IPS DF 4.7 (cell line): ENCODE measurements around the gene TNRC6C.
"Not testable (repeated sequence)": the region's sequence is repeated elsewhere in the genome, so short reads cannot be mapped to it uniquely, and the experiment has no call there.

Experiments
- DNase-seq: peaks from one replicate; pipeline ENCODE4 v3.0.0-alpha.2; 2013; ENCODE audit warnings: low spot score; ENCODE audit errors: extremely low read depth

Gene TNRC6C

DNA sequence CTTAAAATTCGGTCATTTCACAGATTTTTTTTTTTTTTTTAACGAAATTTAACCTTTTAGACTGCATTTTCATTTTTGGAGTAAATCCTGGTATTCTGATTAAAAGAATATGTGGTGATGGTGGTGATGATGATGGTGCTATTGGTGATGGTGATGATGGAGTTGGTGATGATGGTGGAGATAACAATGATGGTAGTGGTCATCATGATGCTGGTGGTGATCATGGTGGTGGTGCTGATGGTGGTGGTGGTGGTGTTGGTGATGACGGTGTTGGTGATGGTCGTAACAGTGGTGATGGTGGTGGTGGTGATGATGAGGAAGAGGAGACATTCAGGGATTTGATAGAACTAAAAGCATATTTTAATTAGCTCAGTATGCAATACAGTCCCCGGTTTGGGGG, 84.0 kb downstream of the TNRC6C start:
- no peak for DNase-seq

DNA sequence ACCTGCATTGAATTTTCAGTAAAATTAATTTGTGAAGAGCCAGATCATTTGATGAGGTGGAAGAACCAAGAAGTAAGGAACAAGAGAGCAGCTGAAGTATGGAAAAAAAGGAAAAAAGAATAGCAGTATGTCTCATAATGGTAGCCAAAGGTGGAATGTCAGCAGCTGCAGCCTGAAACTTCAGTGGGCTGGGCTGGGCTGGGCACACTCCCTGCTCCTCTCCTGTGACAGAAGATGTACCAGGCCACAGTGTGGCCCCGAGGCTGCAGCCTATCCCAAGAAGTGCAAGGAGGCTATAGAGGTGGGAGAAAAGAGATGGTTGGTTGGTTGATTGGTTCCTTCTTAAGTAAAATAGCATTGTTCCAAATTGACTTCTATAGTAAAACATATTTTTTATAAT, 84.5 kb downstream of the TNRC6C start:
- no peak for DNase-seq

DNA sequence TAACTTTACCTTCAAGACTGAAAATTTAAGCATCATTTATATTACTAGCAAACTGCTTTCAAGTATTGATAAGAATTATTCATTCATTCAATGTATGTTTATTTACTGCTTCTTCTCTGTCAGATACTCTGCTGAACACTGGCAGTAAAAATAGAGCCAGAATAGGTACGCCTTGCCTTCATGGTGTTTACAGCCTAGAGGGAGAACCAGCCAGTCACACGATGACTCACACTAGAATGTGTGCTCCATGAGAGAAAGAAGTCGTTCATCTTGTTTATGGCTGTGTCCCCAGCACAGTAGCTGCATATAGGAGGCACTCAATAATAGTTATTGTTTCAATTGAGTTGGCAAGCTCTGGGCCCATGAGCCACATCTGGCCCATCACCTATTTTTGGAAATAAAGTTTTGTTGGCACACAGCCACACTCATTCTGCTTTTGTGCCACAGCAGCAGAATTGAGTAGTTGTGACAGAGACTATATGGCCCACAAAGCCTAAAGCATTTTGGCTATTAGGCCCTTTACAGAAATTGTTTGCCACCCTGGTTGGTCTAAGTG, 85.9 kb downstream of the TNRC6C start:
- DNase-seq = no peak

GRCh38 chr17:78045316-78045715, 86.8 kb downstream of the TNRC6C start:
- DNase-seq = no peak

- no peak for DNase-seq
Observed at GRCh38 chr17:78046923-78047322, 88.4 kb downstream of the TNRC6C start.

GRCh38 chr17:78048346-78049292, 90.1 kb downstream of the TNRC6C start:
- no peak for DNase-seq

- DNase-seq = no peak
Observed at GRCh38 chr17:78049609-78050008, 91.1 kb downstream of the TNRC6C start.

GRCh38 chr17:78051186-78051972, 92.9 kb downstream of the TNRC6C start:
- no peak for DNase-seq

DNA sequence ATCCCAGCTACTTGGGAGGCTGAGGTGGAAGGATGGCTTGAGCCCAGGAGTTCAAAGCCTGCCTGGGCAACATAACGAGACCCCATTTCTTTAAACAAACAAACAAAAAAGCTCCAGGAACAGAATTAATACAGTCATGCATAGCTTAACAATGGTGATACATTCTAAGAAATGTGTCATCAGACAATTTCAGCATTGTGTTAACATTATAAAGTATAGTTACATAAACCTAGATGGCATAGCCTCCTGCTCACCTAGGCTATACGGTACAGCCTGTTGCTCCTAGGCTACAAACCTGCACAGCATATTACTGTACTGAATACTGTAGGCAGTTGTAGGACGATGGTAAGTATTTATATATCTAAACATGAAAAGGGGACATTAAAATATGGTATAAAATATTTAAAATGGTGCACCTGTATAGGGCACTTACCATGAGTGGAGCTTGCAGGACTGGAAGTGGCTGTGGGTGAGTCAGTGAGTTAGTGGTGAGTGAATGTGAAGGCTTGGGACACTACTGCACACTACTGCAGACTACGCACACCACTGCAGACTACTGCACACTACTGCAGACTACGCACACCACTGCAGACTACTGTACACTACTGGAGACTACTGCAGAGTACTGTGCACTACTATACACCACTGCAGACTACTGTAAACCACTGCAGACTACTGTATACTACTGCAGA, 95.4 kb downstream of the TNRC6C start:
- DNase-seq = no peak

DNA sequence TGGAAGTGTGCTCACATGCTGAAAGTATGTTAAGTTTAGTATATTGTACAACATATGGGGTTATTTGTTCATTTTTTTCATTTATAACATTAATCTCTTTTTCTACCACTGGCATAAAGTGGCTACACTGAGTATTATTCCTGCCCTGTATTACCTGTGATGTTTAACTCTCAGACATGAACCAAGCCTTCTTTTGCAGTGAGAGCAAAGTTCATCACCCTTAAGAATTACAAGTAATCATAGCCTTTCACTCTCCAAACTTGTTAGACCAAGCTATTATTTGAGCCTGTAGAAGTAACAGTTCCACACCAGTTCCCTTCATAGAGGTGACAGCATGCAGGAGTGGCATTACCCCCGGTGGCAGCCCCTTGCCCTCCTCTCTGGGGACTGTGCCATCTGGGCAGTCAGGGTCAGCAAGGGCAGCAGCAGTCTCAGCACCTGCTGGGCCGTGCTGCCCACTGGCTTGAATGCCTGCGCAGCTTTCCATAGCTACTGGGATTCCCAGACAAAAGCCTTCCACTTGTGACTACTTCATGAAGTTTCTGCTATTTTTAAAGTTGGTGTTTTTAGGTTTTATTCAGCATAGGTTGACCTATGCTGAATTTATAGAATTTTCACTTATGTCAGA, 98.7 kb downstream of the TNRC6C start:
- DNase-seq = no peak

DNA sequence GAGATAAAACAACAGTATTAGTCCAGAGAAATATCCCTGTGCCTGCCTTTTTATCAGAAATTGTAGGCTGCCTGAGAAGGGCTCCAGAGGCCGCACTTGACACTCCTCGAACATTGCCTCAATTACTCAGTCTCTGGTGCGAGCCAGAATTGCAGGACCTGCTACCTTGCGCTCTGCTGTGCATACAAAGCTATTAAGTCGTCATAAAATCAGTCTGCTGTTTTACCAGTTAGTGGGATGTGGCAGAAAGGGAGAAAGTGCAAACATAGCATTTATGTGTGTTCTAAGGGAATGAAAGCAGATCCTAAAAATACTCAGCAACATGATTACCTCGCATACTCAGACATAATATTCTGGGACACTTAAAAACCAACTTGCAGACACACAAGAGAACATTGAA, 99.5 kb downstream of the TNRC6C start:
- DNase-seq = no peak

GRCh38 chr17:78058581-78058980, 100.1 kb downstream of the TNRC6C start:
- no peak for DNase-seq

DNA sequence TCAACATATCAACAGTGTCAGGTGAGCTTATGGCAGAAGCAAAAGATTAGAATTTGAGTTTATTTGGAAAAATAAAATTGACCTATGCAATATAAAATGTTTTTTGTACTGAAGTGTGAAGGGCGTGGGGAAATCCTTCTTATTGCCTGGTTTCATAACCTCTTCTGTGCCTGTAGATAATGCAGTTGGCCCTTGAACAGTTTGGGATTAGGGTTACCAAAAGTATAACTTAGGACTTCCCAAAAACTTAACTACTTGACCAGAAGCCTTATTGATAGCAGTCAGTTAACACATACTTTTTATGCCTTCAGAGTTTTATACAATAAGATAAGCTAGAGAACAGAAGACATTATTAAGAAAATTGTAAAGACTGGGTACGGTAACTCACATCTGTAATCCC, 104.1 kb downstream of the TNRC6C start:
- DNase-seq = no peak

DNA sequence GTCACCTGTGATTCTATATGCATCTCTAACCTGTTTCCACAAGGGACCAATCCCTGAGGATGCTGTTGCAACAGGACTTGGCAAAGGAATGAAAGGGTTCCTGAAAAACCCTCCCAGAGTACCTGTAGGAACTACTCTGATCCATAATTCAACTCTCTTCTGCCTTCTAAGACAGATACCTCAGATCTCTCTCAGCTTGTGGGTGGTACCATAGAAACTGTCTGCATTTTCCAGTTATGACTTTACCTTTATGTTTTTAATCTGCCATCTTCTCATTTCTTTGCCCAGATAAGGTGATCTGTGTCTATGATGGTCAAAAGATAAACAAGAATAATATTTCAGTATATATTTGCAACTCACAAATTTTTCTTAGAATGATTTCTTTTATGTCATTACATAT, 105.0 kb downstream of the TNRC6C start:
- DNase-seq = no peak

DNA sequence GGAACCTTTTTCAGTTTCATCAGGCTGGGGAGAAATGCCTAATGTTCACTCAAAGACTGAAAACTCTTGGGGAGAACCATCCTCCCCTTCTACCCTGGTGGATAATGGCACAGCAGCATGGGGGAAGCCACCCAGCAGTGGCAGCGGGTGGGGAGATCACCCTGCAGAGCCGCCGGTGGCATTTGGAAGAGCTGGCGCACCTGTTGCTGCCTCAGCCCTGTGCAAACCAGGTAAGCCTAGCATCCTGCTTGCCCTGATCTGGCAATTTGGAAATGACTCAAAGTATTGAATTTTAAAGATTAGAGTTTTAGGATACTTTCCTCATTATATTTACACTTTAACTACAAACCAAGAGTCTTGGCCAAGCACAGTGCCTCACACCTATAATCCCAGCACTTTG, 106.2 kb downstream of the TNRC6C start:
- no peak for DNase-seq

DNA sequence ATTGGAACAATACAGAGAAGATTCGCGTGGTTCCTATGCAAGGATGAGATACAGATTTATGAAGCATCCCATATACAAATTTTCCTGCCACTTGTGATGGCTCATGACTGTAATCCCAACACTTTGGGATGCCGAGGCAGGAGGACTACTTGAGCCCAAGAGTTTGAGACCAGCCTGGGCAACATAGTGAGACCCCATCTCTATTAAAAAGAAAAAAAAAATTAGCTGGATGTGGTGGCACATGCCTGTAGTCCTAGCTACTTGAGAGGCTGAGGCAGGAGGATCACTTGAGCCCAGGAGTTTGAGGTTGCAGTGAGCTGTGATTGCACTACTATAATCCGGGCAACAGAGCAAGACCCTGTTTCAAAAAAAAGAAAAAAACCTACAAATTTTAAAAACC, 108.5 kb downstream of the TNRC6C start:
- not testable (repeated sequence) for DNase-seq

GRCh38 chr17:78069695-78070094, 111.2 kb downstream of the TNRC6C start:
- no peak for DNase-seq

GRCh38 chr17:78072961-78073360, 114.5 kb downstream of the TNRC6C start:
- DNase-seq = no peak

DNA sequence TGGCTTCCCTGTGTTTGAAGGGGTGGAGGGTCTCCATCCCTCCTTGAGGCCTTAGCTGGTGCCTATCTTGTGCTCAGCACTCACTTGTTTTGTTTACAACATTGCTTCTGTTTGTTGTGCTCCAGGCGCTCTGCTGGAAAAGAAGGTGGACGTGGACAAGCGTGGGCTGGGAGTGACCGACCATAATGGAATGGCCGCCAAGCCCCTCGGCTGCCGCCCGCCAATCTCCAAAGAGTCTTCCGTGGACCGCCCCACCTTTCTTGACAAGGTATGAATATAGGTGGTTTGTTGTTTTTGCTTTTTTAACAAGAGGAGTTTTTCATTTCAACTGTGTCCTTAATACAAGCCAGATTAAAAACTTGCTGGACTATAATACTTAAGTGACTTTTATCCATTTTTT, 116.5 kb downstream of the TNRC6C start:
- DNase-seq = no peak

DNA sequence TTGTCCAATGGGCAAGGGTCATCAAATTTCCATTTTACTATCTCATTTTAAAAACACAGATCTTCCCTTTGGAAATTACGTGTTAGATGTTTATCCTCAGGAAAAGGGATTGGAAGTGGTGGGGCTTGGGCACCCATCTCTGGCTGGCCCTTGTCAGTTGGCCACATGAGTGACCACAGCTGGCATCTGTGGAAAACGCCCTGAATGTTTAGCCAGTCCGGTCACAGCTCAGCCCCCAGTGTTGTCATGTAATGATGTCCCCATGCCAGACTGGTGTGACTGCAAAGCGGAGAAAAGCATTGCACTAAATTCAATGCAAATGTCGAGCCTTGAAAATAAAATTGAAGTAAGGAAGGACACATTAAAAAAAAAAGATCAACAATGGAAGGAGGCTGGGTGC, 117.0 kb downstream of the TNRC6C start:
- DNase-seq = no peak

- DNase-seq = no peak
Observed at GRCh38 chr17:78079253-78079652, 120.8 kb downstream of the TNRC6C start.
